Hindlimb muscle (tissue), 1 donor: ENCODE results near the gene FGF18. TPM values are rescaled to one million over a fixed set of nuclear protein-coding genes. Genes with fewer than 3 reads are reported as not detected.
"Not testable (repeated sequence)": the region's sequence is repeated elsewhere in the genome, so short reads cannot be mapped to it uniquely, and the experiment has no call there.

Experiments used
- DNase-seq: peaks from one replicate; pipeline ENCODE4 v3.0.0-alpha.2; 2013
- polyA plus RNA-seq: library from polyadenylated mRNA; unstranded; fragments of 120-200 nt; gene quantifications from one replicate; pipeline ENCODE4 v1.2.1, GENCODE V29; 2013; ENCODE audit not compliant: insufficient read length

The FGF18 gene, protein sequence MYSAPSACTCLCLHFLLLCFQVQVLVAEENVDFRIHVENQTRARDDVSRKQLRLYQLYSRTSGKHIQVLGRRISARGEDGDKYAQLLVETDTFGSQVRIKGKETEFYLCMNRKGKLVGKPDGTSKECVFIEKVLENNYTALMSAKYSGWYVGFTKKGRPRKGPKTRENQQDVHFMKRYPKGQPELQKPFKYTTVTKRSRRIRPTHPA
- 14.4 TPM for polyA plus RNA-seq

DNA sequence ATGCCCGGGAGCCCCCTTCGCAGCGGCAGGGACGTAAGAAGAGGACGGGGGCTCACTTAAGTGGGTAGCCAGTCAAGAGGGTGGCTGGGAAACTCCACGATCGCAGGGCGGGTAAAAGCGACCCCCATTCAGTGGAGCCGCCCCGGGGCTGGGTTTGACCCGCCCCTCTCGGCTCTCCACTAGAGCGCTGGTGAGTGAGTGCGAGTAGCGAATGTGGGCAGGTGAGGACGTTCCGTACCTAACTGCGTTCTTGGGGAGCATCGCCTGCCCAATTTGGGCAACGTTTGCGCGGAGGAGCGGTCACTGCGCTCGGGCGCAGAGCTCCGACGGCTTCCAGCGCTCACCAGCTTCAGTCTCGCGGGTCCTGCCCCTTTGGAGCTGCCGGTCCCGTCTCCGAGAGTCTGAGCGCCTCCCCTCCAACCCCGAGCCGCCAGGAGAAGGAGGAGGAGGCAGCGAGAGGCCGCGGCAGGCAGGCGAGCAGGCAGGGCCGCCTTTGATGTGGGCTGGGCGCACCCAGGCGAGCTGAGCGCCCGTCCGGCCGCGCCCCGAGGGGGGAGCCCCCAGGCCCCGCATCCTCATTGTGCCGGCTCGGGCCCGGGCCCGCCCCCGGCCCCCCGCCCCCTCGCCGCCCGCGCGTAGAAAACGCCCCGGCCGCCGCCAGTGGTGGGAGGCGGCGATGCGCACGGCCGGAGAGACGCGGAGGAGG is at the start of gene FGF18:
TSS of gene FGF18 (plus strand) at position 666 of the 706 bp plus-strand sequence. CDS start 553 bp downstream, outside the sequence.
- DNase-seq: peak; percentile 83

DNA sequence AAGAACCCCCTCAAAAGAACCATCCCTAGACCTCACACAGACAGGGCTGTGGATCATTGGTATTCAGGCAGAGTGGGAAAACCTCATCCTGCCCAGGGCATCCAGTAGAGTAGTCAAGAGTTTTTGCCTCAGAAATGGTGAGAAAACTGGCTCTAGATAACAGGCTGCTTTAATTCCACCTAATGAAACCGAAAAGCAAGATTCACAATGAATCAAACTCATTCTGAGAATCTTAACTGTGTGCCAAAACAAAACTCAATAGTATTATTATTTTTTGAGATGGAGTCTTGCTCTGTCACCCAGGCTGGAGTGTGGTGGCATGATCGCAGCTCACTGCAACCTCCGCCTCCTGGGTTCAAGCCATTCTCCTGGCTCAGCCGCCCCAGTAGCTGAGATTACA is 49.5 kb upstream of the FGF18 start:
- no peak for DNase-seq

DNA sequence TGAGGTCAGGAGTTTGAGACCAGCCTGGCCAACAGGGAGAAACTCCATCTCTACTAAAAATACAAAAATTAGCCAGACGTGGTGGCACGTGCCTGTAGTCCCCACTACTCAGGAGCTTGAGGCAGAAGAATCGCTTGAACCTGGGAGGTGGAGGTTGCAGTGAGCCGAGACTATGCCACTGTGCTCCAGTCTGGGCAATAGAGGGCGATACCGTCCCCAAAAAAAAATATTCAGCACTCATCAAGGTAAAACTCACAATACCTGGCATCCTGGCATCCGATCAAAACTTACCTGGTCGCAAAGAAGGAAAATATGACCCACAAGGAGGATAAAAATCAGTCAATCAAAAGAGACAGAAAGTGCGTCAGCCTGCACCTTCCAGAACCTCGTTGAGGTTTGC is 48.6 kb upstream of the FGF18 start:
- not testable (repeated sequence) for DNase-seq

DNA sequence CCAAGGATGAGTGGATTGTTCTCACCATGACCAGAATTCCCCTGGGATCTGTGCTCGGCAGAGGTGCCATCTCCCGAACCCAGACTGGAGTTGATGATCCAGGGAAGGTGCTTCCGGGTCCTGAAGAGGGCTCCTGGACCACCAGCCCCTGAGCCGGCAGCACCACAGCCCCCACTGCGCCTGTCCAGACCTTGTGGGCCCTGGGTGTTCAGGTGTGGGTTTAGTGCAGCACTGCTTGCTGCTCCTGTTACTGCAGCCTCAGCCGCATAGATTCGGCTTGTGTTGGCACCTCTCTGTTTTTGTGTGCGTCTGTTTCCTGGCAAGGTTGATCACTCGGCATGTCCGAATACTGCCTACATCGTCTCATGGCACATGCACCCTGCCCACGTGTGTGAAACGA is 48.1 kb upstream of the FGF18 start:
- no peak for DNase-seq

DNA sequence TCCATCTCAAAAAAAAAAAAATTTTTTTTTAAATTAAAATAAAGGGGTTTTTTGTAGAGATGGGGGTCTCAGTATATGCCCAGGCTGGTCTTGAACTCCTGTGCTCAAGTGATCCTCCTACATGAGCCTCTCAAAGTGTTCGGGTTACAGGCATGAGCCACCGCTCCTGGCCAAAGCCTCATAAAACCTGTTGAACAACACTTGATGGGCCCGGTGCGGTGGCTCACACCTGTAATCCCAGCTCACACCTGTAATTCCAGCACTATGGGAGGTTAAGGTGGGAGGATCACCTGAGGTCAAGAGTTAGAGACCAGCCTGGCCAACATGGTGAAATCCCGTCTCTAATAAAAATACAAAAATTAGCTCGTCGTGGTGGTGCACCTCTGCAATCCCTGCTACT is 39.5 kb upstream of the FGF18 start:
- DNase-seq: no peak

DNA sequence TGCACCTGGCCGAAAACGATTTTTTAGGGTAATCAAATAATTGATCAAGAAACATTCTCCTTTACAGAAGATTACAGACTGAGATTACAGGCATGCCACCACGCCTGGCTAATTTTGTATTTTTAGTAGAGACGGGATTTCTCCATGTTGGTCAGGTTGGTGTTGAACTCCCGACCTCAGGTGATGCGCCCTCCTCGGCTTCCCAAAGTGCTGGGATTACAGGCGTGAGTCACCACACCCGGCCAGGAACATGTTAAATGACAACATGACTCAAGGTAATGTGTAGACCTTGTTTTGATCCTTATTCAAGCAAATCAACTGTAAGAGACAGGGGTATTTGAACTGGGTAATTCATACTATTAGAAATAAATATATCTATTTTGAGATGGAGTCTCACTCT is 35.0 kb upstream of the FGF18 start:
- not testable (repeated sequence) for DNase-seq

DNA sequence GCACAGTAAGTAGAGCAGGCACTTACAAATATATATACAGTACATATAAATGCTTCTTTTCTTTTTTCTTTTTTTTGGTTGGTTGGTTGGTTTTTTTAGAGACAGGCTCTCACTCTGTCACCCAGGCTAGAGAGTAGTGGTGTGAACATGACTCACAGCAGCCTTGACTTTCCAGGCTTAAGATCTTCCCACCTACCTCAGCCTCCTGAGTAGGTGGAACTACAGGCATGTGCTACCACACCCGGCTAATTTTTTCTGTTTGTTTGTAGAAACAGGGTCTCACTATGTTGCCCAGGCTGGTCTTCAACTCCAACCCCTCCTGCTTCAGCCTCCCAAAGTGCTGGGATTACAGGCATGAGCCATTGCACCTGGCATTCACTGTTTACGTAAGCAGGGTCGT is 34.4 kb upstream of the FGF18 start:
- not testable (repeated sequence) for DNase-seq

DNA sequence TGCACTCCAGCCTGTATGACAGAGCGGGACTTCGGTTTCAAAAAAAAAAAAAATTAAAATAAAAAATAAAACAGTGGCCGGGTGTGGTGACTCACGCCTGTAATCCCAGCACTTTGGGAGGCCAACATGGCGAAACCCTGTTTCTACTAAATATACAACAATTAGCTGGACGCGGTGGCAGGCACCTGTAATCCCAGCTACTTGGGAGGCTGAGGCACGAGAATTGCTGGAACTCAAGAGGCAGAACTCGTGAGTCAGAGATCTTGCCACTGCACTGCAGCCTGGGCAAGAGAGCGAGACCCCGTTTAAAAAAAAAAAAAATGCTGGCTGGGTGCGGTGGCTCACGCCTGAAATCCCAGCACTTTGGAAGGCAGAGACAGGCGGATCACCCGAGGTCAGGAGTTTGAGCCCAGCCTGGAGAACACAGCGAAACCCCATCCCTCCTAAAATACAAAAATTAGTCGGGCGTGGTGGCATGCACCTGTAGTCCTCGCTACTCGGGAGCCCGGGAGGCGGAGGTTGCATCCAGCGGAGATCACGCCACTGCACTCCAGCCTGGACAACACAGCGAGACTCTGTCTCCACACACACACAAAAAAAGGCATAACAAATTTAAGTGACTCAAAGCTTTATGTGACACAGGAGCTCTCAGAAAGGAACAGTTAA is 33.3 kb upstream of the FGF18 start:
- no peak for DNase-seq

DNA sequence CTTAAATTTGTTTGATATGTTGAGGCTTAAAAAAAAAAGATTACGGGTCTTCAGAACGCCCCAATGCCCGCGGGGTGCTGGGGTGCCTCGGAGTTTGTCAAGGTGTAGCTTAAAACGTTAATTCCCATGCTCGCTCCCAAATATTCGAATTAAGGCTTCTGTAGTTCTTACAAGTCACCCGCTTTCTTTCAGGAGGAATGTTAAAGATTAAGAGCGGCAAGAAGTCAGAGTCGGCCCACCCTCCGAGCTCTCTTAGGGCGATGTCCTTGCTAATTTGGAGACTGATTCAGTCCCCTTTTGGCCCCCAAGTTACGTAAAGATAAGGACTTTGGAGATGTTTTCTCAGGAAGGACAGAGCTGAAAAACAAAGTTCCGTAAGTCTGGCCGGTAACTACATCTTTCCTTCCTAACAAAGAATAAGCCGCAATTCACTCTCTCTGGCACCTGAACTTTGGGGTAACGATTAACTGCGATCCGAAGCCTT is 32.5 kb upstream of the FGF18 start:
- DNase-seq: no peak

DNA sequence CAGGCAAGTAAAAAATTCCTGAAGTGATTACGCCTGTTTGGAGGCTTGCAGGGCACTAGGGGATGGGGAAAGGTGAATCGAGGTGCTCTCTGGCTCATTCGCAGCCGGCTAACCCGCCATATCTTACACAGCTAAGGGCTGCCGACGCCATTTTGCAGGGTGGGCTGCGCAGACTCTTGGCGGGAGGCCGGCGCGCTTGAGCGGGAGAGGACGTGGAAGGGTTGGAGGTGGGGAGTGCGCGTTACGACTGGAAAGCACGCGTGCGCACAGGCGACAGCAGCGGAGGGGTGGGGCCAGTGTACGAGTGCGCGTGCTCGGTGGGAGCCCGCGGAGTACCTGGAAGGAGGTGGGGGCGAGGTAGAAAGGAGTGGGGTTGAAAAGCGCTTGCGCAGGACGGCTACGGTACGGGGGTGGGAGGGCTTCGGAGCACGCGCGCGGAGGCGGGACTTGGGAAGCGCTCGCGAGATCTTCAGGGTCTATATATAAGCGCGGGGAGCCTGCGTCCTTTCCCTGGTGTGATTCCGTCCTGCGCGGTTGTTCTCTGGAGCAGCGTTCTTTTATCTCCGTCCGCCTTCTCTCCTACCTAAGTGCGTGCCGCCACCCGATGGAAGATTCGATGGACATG is 32.0 kb upstream of the FGF18 start, which contains the start of gene NPM1:
TSS of gene NPM1 (plus strand) at position 505 of the 625 bp plus-strand sequence. CDS start at position 605, 100 bp downstream.
- DNase-seq: peak; percentile 99

DNA sequence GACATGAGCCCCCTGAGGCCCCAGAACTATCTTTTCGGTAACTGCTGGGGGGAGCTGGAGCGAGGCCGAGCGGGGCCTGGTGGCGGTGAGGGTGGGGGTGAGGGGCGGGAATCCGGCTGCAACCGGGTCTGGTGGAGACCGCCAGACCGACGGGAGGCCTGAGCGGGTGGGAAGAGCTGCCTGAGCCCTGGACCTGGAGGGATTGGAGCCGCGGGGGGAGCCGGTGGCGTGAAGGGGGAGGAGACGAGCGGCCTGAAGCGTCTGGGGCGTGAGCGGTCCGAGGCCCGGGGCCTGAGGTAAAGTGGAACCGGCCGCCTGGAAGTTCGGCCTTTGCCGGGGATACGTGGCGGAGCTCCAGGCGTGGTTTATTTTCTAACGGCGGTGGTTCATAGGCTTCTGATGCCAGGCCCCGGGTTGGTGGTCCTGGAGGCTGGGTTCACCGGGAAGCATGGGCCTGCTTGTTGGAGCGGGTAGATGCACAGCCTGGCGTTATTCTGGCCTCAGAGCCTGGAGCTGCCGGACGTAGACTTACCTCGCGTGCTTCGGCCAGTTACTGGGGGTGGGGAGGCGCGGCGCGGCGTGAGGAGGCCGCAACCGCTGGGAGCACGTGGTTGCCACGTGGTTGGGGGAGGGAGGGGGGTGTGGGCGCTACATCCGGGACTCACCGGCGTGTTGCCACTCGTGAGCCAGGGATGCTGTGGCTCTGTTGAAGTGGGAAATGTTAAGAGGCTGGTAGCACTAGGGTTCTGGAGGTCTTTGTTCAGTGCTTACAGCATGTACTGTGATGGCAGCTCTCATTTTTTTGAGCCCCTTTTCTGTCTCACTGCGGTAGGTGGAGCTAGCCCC is 31.3 kb upstream of the FGF18 start:
- peak; percentile 88 for DNase-seq

DNA sequence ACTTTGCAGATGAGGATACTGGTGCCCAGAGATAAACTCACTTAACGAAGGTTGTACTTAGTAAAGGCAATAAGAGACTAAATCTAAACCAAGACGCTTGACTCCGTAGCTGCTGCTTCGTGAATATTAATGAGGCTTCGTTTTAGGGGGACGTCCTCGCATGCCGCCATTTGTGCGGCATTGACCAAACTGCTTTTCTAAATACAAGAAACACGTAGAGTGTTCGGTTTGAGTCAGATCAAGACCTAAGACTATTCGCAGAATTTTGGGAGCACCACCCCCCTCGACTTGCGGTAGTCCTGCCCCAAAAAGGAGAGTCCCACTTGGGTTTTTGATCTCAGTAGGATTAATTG is 30.7 kb upstream of the FGF18 start:
- DNase-seq: no peak

DNA sequence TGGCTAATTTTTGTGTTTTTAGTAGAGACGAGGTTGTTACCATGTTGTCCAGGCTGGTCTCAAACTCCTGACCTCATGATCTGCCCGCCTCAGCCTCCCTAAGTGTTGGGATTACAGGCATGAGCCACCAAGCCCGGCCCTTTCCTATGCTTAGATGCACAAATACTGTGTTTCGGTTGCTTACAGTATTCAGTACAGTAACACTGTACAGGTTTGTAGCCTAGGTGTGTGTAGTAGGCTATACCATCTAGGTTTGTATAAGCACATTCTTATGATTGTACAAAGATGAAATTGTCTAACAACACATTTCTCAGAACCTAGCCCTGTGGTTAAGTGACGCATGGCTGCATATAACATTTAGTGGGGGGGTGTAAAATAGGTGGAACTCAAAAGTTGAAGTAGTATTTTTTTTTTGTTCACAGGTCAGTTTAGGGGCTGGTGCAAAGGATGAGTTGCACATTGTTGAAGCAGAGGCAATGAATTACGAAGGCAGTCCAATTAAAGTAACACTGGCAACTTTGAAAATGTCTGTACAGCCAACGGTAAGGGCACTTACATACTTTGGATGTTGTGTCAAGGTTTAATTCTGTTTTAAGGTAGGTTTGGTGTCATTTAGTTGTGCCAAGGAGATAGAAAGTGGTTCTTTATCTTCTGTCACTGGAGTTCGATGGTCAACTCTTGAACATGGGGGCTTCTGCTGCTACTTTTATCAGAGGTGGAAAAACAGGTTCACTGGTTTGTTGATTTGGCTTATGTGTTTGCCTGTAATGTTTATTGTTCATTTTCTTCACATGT is 28.4 kb upstream of the FGF18 start:
- DNase-seq: no peak

DNA sequence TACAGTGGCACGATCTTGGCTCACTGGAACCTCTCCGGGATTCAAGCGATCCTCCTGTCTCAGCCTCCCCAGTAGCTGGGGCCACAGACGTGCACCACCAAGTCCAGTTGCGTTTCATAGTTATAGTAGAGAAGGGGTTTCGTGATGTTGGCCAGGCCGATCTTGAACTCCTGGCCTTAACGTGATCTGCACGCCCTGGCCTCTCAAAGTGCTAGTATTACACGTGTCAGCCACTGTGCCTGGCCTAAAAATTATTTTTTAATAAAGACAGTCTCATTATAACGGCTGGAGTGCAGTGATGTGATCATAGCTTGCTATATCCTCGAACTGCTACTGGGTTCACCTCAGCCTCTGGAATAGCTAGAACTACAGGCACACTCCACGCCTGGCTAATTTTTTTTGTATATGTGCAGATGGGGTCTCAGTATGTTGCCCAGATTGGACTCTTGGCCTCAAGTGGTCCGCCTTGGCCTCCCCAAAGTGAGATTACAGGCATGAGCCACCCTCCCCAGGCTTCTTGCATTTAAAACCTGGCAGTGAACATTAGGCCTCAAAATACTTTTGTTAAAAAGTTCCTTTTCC is 27.4 kb upstream of the FGF18 start:
- no peak for DNase-seq

DNA sequence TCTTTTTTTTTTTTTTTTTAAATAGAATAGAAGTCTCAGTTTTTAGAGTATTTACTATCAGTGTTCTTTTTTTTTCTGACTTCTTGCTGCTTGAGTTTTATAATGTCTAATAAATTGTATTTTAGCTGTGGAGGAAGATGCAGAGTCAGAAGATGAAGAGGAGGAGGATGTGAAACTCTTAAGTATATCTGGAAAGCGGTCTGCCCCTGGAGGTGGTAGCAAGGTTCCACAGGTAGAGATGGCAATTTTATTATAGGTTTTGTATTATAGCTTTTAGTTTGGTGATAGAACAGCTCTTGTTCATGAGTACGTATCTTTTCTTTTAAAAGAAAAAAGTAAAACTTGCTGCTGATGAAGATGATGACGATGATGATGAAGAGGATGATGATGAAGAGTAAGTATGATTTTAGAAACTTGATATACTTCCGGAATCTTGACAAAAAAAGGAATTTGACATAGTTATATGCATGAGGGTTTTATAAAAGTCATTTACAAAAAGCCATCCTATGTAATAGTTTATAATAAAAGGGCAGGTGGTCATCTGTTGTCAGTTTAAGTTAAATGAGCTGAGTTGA is 26.8 kb upstream of the FGF18 start:
- no peak for DNase-seq

DNA sequence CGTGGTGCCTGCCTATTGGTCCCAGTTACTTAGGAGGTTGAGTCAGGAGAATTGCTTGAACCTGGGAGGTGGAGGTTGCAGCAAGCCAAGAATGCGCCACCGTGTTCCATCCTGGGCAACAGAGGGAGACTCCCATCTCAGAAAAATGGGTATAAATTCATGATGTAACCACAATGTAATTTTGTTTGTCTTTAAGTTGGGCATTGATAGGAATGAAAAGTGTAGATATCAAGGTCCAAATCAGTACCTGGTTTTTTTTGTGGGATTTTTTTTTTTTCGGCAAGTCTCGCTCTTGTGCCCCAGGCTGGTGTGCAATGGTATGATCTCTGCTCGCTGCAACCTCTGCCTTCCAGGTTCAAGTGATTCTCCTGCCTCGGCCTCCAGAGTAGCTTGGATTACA is 24.4 kb upstream of the FGF18 start:
- DNase-seq: no peak

DNA sequence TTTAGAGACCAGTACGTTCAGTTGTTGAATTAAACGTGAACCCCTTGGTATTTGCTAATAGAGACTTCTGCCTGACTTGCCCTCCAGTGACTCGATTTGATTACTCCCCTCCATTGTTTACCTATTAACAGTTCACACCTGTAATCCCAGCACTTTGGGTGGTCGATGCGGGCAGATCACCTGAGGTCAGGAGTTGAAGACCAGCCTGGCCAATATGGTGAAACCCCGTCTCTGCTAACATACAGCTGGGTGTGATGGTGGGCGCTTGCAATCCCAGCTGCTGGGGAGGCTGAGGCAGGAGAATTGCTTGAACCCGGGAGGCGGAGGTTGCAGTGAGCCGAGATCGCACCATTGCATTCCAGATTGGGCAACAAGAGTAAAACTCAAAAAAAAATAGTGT is 22.9 kb upstream of the FGF18 start:
- DNase-seq: not testable (repeated sequence)

DNA sequence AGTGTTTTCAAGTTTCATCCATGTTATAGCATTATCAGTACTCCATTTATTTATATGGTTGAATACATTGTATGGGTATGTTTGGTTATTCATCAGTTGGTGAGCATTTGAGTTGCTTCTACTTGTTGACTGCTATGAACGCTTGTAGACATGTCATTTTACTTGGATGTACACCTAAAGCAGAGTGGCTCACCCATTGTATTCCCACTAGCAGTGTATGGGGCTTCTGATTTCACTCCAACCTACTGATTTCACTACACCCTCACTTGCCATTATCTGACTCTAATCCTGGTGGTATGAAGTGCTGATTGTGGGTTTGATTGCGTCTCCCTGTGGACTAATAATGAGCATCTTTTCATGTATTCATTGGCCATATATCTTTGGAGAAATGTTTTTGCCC is 22.3 kb upstream of the FGF18 start:
- no peak for DNase-seq

DNA sequence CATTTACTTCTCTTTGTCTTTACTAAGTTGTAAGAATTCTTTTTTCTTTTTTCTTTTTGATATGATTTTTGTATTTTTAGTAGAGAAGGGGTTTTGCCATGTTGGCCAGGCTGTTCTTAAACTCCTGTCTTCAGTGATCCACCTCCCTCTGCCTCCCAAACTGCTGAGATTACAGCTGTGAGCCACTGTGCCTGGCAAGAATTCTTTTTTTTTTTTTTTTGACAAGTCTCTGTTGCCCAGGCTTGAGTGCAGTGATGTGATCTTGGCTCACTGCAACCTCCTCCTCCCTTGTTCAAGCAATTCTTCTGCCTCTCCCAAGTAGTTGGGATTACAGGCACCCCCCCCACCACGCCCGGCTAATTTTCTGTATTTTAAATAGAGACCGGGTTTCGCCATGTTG is 21.8 kb upstream of the FGF18 start:
- DNase-seq: no peak

DNA sequence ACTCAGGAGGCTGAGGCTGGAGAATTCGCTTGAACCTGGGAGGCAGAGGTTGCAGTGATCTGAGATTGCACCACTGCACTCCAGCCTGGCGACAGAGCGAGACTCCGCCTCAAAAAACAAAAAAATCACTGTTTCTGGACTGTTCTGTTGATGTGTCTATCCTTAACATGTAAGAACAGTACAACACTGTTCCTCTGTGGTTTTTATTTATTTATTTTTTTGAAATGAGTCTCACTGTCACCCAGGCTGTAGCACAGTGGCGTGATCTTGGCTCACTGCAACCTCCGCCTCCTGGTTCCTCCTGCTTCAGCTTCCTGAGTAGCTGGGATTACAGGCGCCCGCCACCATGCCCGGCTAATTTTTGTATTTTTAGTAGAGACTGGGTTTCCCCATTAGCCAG is 20.8 kb upstream of the FGF18 start:
- not testable (repeated sequence) for DNase-seq

DNA sequence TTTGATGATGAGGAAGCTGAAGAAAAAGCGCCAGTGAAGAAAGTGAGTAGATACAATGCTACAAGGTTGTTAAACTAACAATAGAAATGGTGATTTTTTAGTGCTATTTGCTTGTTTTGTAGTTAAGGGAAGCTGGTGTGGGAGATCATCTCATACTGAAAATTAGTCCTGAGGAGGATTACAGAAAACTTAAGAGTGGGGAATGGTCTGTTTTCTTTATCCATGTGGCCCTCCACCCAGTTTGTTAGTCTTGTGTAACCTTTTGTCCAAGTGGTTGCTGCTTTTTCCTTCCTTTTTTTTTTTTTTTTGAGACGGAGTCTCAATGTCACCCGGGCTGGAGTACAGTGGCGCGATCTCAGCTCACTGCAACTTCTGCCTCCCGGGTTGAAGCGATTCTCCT is 19.3 kb upstream of the FGF18 start:
- no peak for DNase-seq
